IPS DF 6.9 (cell line): ENCODE measurements around the gene PREX1.

Source experiments
- DNase-seq: peaks from one replicate; pipeline ENCODE4 v3.0.0-alpha.2; 2013; ENCODE audit warnings: low read depth, low spot score
- H3K27ac ChIP-seq: one replicate; pipeline ENCODE4 v1.5.1; 2013; ENCODE audit warnings: low read length, control low read depth
- H3K27me3 ChIP-seq: 2 replicates; pipeline ENCODE4 v1.6.1; 2013; ENCODE audit warnings: mild to moderate bottlenecking, low read length; ENCODE audit not compliant: control insufficient read depth, insufficient read depth
- H3K36me3 ChIP-seq: 2 replicates; pipeline ENCODE4 v1.6.1; 2013; ENCODE audit warnings: low read length; ENCODE audit not compliant: control insufficient read depth, insufficient read depth
- H3K4me1 ChIP-seq: 2 replicates; pipeline ENCODE4 v1.6.1; 2013; ENCODE audit warnings: low read length; ENCODE audit not compliant: control insufficient read depth, insufficient read depth
- H3K4me3 ChIP-seq: 2 replicates; pipeline ENCODE4 v1.5.1; 2013; ENCODE audit warnings: mild to moderate bottlenecking, low read length
- H3K9me3 ChIP-seq: 2 replicates; pipeline ENCODE4 v1.6.1; 2013; ENCODE audit warnings: low read length, inconsistent platforms; ENCODE audit not compliant: control insufficient read depth, insufficient read depth
- WGBS: extraction: QIAGEN DNeasy Blood & Tissue Kit; methylation state at CpG from one replicate; pipeline ENCODE4 v1.1.7; 2013; ENCODE audit warnings: mixed read lengths, missing lambda C conversion rate; ENCODE audit not compliant: insufficient read length, insufficient coverage; 5-methylcytosine and 5-hydroxymethylcytosine counted together

The PREX1 gene

DNA sequence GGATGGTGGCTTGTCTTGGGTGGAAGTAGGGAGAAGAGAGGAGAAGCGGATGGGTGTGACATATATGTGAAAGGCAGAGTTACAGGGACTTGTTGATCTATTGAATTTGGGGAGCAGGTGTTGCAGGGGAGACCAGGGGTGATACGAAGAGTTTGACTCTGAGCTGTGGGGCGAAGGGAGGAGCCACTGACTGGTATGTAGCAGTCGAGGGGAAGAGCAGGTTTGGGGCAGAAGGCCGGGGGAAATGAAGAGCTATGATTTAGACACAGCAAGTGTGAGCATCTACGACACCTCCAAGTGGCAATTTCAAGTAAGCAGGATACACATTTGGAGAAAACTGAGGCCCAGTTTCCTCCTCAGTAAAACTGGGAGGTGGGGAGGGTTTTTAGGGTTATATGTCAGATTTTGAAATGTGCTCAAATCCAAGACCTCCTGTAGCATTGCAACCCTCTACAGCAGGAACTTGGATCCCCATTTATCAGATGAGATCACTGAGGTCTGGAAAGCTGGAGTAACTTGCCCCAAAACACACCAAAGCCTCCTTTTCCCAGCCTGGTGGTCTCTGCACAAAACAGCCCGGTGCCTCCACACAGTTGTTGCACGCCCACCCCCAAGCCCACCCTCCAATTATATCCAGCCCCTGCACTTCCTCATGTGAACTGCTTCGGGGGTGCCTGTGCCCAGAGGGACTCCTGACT is 137.8 kb downstream of the PREX1 start:
- no peak for DNase-seq
- H3K27ac ChIP-seq, result no peak overlapping the region
- no CpG with 5 or more reads among the region's 9 CpGs for WGBS
- no peaks in the 10 kb centered on the region for H3K36me3 ChIP-seq
- no peaks in the 10 kb centered on the region for H3K4me1 ChIP-seq
- no peaks in the 10 kb centered on the region for H3K27me3 ChIP-seq
- H3K4me3 ChIP-seq, result no peak overlapping the region
- H3K9me3 ChIP-seq, result no peaks in the 10 kb centered on the region

DNA sequence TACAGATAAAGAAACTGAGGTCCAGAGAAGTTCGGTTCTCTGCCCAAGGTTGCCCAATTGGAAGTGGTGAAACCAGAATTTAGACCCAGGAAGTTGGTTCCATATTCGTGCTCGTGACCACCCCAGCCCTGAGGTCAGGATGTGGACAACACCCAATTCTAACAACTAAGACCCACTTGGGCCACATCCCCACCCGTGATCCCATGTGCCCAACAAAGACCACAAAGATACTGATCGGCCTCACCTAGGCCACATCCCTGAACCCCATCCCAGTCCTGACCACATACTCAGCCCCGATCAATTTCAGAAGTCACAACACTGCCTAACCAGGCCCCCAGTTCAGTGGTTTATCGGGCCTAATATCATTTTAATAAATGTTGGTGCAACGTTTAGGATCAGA is 138.4 kb downstream of the PREX1 start:
- H3K27me3 ChIP-seq, result no peaks in the 10 kb centered on the region
- no peaks in the 10 kb centered on the region for H3K36me3 ChIP-seq
- H3K9me3 ChIP-seq, result no peaks in the 10 kb centered on the region
- no peak overlapping the region for H3K4me3 ChIP-seq
- DNase-seq, result no peak
- H3K4me1 ChIP-seq, result no peaks in the 10 kb centered on the region
- H3K27ac ChIP-seq, result no peak overlapping the region
- WGBS, result no CpG with 5 or more reads among the region's 8 CpGs

DNA sequence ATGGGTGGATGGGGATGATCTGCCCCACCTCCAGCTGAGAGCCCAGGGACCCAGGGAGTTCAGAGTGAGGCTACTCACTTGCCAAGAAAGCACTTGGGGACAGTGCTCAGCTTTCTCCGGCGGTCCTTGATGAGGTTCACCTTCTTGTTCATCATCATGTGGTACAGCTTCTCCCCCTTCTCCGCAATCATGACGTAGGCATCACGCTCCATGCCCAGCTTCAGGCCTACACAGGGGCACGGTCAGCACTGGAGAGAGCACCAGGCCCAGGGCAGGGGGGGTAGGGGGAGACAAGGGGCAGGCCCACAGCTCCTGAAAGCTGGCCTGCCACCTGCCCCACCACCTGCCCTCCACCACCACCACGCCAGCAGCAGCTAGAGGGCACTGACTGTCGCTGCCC is 139.2 kb downstream of the PREX1 start:
- Histone ChIP-seq H3K27me3 (no peaks in the 10 kb centered on the region), H3K4me1 (0 out of 2 replicates have a peak, but pooled peaks cover 3% of the 10 kb centered on the region), H3K9me3 (no peaks in the 10 kb centered on the region), H3K27ac (no peak overlapping the region), H3K36me3 (no peaks in the 10 kb centered on the region), H3K4me3 (no peak overlapping the region)
- WGBS, result no CpG with 5 or more reads among the region's 8 CpGs
- DNase-seq, result no peak

DNA sequence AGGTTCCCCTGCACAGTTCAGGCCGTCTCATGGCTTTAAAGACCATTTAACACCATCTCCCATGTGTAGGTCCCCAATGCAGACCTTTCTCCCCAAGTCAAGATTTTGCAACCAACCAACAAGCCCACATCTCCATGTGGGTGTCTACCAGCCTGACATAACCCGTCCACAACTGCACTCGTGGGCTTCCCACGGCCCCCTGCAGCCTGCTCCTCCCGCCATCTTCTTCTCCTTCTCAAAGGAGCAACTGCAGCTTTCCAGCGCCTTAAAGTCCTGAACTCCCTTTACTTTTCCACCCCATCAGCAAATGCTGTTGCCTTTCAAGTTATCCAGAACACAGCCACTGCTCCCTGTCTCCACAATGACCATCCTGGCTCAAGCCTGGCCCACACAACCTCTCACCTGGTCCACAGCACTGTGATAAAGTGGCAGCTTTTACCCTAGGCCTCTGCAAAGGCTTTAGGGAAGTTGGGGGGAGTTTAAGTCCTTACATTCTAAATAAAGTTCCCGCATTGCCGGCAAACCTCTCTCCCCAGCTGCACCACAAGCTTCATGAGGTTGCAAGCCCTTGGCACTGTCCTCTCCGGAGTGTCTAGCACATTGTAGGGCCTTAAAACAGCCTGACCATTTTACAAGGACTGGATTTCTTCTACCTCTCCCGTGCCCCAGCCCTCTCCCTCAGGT is 140.5 kb downstream of the PREX1 start:
- H3K9me3 ChIP-seq, result no peaks in the 10 kb centered on the region
- peaks cover 7% of the 10 kb centered on the region for H3K4me1 ChIP-seq
- H3K27ac ChIP-seq, result no peak overlapping the region
- DNase-seq, result no peak
- WGBS, result no CpG with 5 or more reads among the region's 10 CpGs
- H3K4me3 ChIP-seq, result no peak overlapping the region
- no peaks in the 10 kb centered on the region for H3K36me3 ChIP-seq
- no peaks in the 10 kb centered on the region for H3K27me3 ChIP-seq

DNA sequence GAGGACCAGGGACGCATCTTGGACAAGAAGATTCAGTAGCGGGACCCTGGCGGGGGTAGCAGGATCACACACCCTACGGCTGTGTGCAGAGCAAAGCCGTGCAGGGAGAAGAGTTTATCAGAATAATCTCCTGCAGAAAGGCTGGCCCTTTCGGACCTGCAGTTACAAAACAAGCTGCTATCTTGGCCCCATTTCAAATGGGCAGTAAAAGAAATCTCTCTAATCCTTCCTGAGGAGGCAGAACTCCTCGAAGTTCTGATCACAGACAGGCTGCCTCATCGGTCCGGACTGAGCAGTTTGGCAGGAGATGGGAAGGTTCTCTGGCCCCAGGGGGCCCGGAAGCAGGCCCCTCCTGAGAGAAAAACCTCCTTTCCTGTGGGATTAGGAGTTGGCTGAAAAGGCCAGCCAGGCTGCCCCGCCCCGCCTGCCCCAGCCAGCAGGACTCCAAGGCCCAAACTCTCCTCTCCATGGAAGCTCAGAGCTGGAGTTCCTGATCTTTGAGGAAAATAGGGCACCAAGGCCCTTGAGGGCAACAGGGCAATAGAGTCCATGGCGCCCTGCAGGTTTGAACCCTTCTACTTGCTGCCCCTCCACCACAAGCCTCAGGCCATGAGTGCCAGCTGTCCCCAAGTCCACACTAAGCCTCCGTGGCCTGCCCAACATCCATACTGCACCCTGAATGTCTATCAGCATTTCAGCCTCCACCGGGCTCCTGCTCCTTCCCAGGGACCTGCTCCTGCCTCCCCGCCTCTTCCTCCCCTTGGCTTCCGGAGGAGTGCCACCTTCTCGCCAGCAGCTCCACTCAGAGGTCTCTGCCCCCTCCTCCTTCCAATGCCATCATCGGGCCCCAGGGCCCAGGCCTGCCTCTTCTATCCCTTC is 141.3 kb downstream of the PREX1 start:
- no peaks in the 10 kb centered on the region for H3K9me3 ChIP-seq
- H3K4me1 ChIP-seq, result peaks cover 9% of the 10 kb centered on the region
- H3K36me3 ChIP-seq, result no peaks in the 10 kb centered on the region
- H3K4me3 ChIP-seq, result no peak overlapping the region
- no peak overlapping the region for H3K27ac ChIP-seq
- no peaks in the 10 kb centered on the region for H3K27me3 ChIP-seq
- WGBS, result no CpG with 5 or more reads among the region's 19 CpGs
- DNase-seq, result no peak

DNA sequence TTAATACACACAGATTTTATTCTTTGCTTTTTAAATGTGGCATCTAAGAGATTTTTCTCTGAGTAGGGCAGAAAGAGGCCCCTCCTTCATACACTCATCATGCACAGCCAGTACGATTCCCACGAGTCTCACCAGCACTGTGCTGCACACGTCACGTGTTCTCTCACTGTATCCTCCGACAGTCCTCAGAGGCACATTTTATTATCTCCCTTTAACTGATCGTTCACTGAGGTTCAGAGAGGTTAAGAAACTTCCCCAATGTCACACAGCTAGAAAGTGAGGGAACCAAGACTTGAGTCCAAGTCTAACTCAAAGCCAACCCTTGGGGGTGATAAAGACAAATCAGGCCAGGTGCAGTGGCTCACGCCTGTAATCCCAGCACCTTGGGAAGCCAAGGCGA is 142.5 kb downstream of the PREX1 start:
- Histone ChIP-seq H3K27me3 (no peaks in the 10 kb centered on the region), H3K4me3 (no peak overlapping the region), H3K9me3 (no peaks in the 10 kb centered on the region), H3K36me3 (no peaks in the 10 kb centered on the region), H3K4me1 (peaks cover 9% of the 10 kb centered on the region), H3K27ac (no peak overlapping the region)
- DNase-seq, result no peak
- WGBS, result no CpG with 5 or more reads among the region's 8 CpGs

DNA sequence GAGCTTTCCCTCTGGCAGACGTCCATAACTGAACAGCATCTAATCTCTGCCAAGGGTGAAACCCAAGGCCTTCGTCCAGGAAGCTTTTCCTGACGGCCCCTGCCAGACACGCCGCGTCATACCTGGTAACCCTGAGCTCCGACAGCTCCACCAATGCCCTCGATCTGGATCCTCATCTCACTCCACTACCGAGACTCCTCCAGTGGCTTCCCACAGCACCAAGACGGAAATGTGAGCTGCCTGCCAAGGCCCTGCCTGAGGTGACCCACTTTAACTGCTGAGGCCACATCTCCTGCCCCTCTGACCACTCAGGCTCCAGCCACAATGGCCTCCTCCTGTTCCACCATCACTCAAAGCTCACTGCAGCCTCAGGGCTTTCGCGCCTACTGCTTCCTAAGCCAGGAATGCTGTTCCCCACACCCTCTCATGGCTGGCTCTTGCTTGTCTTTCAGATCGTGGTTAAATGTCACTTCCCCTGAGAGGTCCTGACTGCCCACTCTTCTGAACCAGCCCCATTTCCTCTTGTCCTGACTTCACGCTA is 143.2 kb downstream of the PREX1 start:
- no CpG with 5 or more reads among the region's 14 CpGs for WGBS
- DNase-seq, result no peak
- H3K9me3 ChIP-seq, result no peaks in the 10 kb centered on the region
- H3K4me3 ChIP-seq, result no peak overlapping the region
- H3K27me3 ChIP-seq, result no peaks in the 10 kb centered on the region
- peaks cover 9% of the 10 kb centered on the region for H3K4me1 ChIP-seq
- H3K36me3 ChIP-seq, result no peaks in the 10 kb centered on the region
- H3K27ac ChIP-seq, result no peak overlapping the region

DNA sequence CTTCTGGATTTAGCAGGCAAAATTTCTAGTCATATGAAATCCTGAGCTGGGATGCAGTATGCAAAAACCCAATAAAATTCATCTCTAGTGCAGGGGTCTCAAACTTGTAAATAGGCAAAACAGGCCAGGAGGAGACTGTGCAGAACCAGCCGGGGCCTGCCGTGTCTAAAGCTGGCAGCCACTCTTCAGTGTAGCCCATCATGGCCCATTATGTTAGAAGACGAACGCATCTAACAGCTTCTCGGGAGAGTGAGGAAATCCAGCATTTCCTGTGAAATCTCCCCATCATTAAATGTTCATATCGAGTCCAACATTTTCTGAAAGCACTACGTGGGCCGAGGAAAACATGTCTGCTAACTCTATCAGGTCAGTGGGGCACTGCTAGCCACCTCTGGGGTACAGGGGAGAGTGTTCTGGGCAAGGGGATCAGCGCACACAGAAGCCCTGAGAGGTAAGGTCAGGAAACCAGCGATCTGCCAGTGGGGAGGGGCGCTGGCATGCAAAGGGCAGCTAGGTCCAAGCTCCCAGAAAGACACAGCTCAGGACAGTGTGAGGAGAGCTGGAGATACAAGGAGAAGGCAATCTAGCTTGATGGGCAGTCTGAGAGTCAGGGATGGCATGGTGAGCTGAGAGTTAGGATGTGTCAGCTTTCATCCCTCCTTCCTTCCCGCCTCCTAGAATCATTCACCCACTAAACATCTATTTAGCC is 144.2 kb downstream of the PREX1 start:
- H3K4me3 ChIP-seq, result no peak overlapping the region
- no CpG with 5 or more reads among the region's 12 CpGs for WGBS
- DNase-seq, result no peak
- no peaks in the 10 kb centered on the region for H3K27me3 ChIP-seq
- H3K4me1 ChIP-seq, result peaks cover 9% of the 10 kb centered on the region
- no peaks in the 10 kb centered on the region for H3K9me3 ChIP-seq
- H3K36me3 ChIP-seq, result no peaks in the 10 kb centered on the region
- no peak overlapping the region for H3K27ac ChIP-seq

DNA sequence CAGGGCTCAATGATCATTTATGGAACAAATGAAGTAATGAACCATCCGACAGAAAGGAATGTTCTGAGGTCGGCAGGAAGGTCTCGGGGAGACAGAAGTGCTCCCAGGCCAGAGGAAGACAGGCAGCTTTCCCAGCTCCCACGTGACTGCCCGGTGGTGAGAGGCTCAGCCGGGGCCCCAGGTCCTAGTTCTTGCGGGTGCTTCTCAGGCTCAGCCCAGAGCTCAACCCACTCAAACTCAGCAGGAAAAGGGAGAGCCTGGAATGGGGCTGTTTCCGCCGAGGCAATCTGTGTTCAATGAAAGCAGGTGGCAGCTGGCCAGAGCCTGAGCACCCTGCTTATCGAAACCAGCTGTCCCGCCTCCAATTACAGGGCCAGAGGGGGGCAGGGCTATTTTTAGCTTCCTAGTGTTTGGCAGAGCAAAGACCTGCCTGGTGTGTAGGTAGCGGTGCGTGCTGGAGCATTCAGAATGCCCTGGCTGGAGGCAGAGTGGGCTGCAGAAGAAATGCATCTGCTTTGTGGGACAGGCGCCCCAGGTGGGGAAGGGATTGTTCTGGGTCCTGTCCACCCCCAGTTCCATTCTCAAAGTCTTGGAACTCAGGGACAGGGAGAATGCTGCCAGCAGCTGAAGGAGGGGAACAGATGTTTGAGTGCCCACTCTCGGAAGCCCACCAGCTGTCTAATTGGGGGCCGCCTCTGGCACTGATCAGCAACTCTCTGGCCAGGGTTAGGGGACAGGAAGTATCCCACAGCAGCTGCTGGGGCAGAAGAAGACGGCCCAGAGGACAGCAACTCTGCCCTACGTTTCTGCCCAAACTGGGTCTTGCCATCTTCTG is 145.1 kb downstream of the PREX1 start:
- WGBS, result no CpG with 5 or more reads among the region's 18 CpGs
- Histone ChIP-seq H3K36me3 (no peaks in the 10 kb centered on the region), H3K4me1 (peaks cover 9% of the 10 kb centered on the region), H3K27ac (no peak overlapping the region), H3K4me3 (no peak overlapping the region), H3K27me3 (no peaks in the 10 kb centered on the region), H3K9me3 (no peaks in the 10 kb centered on the region)
- DNase-seq, result no peak
